GM19324 (cell line): ENCODE measurements around the gene CDC42EP5.
"Not testable (repeated sequence)": the region's sequence is repeated elsewhere in the genome, so short reads cannot be mapped to it uniquely, and the experiment has no call there.

Source experiments
- ATAC-seq: cut with Tn5 transposase; IDR thresholded peaks from one replicate; pipeline ENCODE4 v1.9.1; 2021; ENCODE audit warnings: mild to moderate bottlenecking, moderate library complexity; ENCODE audit not compliant: unreplicated experiment, low FRiP score

The CDC42EP5 gene

DNA sequence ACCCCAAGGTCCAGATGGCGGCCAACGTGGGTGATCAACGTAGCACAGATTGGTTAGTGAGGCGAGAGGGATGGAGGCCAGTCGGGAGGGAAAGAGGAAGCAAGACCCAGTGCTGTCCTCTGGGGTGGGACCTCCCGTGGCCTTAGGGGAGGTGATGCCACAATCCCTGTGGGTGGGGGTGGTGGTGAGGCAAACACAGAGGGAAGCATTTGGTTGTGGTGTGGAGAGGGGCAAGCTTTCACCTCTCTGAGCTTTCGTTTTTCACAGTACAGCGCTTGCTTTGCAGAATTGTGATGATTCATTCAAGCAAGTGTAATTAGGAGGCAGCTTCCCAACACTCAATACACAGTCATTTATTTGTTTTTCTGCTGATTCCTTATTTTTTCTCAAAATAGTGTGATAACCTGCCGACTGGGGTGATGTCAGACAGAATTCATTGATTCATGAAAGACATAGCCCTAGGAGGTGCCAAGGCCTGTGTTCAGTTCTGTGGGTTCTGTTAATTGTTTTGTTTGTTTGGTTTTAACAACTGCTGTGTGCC lies 21.7 kb downstream of the CDC42EP5 start:
- no peak for ATAC-seq

DNA sequence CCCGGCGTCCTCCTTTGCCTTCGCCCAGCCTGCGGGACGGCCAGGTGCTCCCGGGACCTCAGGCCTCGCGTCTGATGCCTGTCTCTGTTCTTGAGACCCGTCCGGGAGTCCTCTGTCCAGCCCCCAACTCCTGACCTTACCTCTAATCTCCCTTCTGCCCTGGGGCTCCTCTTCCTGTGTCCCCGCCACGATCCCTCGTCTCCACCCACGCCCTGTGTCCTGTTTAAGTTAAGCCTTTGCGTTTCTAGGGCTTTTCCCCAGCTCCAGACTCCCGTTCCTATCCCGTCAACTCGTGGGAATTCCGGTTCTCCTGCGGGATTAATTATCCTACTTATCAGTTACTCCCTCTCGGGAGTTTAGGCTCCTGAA lies 23.4 kb downstream of the CDC42EP5 start:
- no peak for ATAC-seq

GRCh38 chr19:54448774-54449700 lies 24.1 kb downstream of the CDC42EP5 start, which contains the start of gene LENG8:
TSS of gene LENG8 (plus strand) at chr19:54449199. CDS start at chr19:54451345, 2,146 bp downstream.
- ATAC-seq, result peak; percentile 94

GRCh38 chr19:54448040-54448773 lies 24.9 kb downstream of the CDC42EP5 start:
- ATAC-seq, result peak; percentile 13

GRCh38 chr19:54446349-54446748 lies 26.7 kb downstream of the CDC42EP5 start:
- ATAC-seq, result not testable (repeated sequence)

- ATAC-seq, result no peak
These were observed 28.4 kb downstream of the CDC42EP5 start for GRCh38 chr19:54444737-54445136.

GRCh38 chr19:54440641-54441040 lies 32.5 kb downstream of the CDC42EP5 start:
- ATAC-seq, result no peak

DNA sequence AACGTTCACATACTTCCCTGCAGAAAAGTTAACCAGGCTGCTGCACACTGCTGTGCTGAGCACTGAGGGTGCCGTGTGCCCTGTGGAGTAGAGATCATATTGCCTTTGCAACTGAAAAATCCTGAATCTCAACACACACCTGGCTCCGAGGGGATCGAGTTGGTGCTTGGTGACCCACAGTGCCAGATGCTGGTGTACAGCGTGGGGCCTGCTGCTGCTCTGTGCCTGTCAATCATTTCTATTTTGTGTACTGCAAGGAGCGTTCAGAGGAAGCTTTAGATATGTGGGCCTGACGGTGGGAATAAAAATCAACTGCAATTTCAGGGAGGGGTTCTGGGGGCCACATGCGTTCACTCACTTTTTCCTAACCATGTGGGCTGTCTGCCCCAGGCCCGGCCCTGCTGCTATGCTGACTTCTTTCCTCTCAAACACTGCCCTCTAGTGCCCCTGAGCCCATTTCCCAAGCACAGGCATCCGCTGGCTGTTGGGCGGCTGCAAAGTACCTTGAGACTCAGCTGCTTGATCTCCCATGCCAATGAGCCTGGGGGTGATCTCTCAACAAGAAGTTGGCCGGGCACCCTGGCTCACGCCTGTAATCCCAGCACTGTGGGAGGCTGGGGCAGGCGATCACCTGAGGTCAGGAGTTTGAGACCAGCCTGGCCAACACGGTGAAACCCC lies 33.8 kb downstream of the CDC42EP5 start:
- no peak for ATAC-seq

GRCh38 chr19:54436628-54437252 lies 36.4 kb downstream of the CDC42EP5 start:
- no peak for ATAC-seq

DNA sequence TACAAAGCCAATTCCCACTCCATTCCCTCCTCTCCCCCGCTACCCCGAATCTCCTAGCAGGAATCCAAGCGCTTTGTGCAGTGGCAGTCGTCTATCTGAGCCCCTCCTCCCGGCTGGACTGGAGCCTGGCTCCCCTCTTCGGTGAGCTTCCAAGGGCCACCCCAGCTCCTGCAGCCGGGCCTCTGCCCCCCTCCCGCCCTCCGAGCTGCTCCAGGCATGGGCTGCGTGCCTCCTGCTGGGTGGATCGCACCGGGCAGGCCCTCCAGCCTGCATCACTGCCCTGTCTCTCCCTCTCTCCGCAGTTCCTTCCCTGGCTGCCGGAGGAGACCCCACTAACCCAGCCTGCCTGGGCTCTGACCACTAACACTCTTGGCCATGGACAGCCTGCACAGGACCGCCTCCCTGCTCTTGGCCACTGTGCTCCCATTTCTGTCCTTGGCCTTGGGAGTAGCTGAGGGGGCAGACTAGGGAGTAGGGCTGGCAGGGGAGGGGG lies 37.0 kb downstream of the CDC42EP5 start:
- ATAC-seq, result no peak

DNA sequence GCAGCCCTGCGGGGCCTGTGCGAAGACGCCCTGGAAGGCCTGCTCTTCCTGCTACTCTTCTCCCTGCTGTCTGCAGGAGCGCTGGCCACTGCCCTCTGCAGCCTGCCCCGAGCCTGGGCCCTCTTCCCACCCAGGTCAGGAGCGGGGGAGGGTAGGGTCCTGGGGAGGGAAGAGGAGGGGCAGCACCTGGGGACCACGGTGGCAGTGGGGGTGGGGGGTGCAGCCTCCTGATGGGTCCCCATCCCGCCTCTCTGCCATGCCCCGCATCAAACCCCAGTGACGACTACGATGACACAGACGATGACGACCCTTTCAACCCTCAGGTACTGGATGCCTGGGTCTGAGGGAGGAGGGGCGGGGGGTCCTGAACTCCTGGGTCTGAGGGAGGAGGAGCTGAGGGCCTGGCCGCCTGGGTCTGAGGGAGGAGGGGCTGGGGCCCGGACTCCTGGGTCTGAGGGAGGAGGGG lies 37.5 kb downstream of the CDC42EP5 start:
- no peak for ATAC-seq

DNA sequence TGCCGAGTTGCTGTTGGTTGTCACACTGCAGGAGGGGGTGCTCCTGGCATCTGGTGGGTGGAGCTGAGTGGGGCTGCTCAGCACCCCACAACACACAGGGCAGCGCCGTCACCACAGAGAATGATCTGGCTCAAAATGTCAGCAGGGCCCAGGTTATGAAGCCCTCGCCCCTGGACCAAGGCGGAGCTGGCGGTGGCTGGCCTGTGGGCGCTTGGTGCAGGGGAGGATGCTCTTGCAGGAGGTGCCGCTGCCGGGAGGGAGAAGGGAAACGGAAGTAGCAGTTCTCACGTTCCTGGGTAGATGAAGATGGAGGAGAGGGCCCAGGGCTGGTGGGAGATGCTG lies 38.3 kb downstream of the CDC42EP5 start:
- no peak for ATAC-seq

DNA sequence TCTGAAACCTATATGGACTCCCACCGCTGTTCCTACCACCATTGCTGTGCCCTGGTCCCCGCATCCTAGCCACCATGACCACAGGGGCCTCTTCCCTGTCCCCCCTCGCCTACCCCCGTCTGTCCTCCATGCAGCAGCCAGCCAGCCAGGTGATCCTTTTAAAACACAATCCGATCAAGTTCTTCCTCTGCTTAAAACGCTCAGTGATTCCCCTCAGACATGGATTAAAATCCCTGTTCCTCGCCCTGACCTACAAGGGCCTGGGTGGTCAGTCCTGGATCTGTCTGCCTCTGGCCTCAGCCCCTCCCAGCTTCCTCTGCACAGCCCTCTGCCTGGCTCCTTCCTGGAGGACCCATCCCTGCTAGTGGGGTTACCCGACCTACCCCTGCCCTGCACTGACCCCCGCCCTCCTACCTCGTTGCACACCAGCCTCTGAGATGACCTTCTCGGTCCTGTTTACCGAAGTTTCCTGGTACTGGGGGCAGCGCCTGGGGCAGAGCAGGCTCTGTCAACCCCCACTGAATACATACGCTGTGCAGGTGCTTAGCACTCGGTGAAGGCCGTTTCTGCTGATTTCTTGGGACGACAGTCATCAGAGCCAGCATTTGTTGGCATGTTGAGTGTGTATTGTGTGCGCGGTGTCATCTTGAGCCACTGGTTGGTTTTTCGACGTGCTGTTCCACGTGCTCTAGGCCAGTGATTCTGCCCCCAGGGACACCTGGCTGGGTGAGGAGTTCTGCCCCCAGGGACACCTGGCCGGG lies 38.8 kb downstream of the CDC42EP5 start:
- no peak for ATAC-seq

DNA sequence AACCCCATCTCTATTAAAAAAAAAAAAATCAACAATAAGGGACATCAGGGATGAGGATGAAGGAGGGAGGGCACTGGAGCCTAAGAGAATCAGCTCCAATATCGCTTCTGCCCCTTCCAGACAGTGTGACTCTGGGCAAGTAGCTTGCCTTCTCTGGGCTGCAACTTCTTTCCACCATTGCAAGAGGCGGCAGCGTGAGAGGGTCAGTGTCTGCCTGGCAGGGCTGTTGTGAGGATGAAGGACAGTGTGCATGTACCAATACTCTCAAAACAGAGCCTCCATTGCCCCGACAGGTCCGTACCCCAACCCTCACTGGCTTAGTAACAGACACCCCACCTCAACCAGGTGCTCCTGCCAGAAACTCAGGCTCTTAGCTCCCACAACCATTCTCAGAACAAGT lies 39.4 kb downstream of the CDC42EP5 start:
- ATAC-seq, result no peak

- ATAC-seq, result no peak
These were observed 40.9 kb downstream of the CDC42EP5 start for GRCh38 chr19:54432144-54432738.

GRCh38 chr19:54431255-54431838 lies 41.7 kb downstream of the CDC42EP5 start:
- no peak for ATAC-seq

GRCh38 chr19:54430306-54431254 lies 42.5 kb downstream of the CDC42EP5 start:
- no peak for ATAC-seq
